Eye (tissue), 1 donor: ENCODE measurements around the gene ASIC3.
A peak's percentile ranks its signal among the peaks of the same experiment; 100 is the strongest.
"Not testable (repeated sequence)": the region's sequence is repeated elsewhere in the genome, so short reads cannot be mapped to it uniquely, and the experiment has no call there.

Experiments used
- DNase-seq: peaks from one replicate; pipeline ENCODE4 v3.0.0-alpha.2; 2015

ASIC3 gene

DNA sequence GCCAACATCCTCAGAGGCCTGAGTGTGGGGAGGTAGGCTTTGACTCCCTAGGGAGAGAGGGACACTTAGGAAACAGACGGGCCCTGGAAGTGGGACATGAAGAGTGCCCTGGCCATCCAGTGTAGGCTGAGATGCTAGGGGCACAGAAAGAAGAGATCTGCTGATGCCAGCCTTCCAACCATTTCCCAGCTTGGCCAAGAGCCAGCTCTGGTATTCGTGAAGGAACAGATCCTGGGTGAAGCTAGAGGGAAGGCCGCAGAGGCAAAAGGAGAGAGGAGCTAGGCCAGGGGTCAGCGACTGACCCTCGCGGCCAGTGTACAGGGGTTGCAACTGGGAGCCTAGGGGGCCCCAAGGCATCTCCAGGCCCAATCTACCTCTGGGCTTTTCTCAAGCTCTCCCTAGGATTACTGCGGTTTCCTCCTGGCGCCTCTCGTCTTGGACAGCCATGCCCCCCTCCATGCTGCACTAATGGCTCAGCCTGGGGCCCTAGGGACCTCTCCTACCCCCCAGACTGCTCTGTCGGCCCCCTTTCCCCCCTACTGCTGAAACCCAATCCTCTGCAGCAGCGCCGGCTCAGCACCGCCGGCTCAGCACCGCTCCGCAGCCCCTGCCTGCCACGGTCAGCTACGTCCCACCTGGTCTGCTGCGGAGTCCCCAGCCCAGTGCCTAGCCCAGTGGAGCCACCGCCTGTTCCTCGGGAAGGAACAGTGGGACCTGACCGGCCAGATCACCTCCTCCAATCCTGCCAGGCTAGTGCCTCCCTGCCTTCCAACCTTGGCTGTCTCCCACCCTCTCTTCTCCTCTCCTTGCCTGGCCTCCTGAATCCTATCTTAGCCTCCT lies at the start of gene ASIC3:
Gene ASIC3, plus strand, starts transcription at position 556 of the 840 bp plus-strand sequence. CDS start 355 bp downstream, outside the sequence.
- no peak for DNase-seq

DNA sequence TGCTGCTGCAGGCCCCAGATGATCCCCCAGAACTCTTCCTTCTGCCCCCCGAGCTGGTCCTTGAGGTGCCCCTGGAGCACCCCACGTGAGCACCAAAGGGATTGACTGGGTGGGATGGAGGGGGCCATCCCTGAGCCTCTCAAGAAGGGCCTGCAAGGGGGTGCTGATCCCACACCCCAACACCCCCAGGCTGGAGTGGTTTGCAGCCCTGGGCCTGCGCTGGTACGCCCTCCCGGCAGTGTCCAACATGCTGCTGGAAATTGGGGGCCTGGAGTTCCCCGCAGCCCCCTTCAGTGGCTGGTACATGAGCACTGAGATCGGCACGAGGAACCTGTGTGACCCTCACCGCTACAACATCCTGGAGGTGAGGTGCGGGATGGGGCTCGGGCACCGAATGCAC lies 49.3 kb upstream of the ASIC3 start:
- DNase-seq, result no peak

DNA sequence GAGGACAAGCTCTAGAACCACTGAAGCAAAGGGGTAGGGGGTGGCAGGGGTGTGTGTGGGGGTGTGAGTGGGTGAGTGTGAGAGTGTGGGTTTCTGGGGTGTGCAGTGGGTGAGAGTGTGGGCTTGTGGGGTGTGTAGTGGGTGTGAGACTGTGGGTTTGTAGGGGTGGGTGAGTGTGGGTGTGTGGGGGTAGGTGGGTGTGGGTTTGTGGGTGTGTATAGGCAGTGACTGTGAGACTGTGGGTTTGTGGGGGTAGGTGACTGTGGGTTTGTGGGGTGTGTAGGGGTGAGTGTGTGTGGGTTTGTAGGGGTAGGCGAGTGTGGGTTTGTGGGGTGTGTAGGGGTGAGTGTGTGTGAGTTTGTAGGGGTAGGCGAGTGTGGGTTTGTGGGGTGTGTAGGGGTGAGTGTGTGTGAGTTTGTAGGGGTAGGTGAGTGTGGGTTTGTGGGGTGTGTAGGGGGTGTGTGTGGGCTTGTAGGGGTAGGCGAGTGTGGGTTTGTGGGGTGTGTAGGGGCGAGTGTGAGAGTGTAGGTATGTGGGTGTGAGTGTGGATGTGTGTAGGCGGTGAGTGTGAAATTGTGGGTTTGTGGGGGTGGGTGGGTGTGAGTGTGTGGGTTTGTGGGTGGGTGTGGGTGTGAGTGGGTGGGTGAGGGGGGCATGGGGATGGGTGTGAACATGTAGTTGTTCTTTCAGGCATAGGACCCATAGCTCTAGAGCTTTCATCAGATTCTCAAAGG lies 48.7 kb upstream of the ASIC3 start:
- no peak for DNase-seq

- no peak for DNase-seq
These were observed 47.3 kb upstream of the ASIC3 start for GRCh38 chr7:151000897-151001495.

GRCh38 chr7:151001546-151001945 lies 46.8 kb upstream of the ASIC3 start:
- DNase-seq, result no peak

DNA sequence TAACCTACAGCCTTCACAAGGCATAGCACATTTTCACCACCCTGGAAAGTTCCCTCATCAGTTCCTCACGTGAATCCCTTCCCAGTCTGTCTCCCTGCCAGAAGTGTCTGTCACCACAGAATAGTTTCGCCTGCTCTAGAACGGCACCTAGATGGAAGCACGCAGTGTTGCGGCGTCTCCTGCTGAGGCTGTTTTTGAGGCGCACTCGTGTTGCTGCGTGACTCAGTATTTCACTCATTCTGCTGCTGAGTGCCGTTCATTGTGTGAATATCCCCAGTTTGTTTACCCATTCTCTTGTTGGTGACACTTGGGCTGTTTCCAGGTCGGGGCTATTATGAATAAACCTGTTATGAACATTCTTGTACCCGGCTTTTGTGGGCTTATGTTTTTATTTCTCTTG lies 44.8 kb upstream of the ASIC3 start:
- DNase-seq, result no peak

DNA sequence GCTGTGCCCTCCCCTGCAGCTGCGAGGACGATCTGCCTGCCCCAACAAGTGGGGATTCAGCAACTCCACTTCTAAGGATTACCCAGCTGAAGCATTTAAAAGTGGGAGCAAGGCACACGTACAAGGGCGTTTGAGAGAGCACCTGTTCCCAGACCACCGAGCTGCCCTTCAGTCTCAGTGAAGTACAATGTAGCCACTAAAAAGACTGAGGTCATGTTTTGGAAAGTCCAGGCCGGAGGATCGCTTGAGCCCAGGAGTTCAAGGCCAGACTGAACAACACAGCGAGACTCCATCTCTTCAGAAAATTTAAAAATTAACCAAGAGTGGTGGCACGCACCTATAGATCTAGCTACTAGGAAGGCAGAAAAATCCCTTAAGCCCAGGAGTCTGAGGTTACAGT lies 42.8 kb upstream of the ASIC3 start:
- no peak for DNase-seq

GRCh38 chr7:151006590-151007300 lies 41.6 kb upstream of the ASIC3 start:
- no peak for DNase-seq

GRCh38 chr7:151007469-151007898 lies 40.8 kb upstream of the ASIC3 start:
- DNase-seq, result no peak

DNA sequence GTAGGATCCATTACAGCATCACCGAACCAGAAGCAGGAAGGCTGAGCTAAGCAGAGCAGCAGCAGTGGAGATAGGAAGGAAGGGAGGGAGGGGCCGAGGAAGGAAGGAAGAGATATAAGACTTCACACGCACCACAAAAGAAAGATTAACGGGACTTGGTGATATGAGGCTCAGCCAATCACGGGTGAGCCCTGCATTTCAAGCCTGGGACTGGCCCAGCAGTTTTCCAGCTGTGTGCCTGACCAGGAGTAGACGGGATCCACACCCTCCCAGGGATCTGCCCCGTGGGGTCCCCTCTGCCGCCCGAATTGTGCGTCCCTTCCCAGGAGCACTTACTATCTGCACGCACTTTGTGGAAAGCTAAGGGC lies 40.2 kb upstream of the ASIC3 start:
- no peak for DNase-seq

- peak; percentile 63 for DNase-seq
These were observed 39.6 kb upstream of the ASIC3 start for GRCh38 chr7:151008511-151009323.

- DNase-seq, result no peak
These were observed 38.8 kb upstream of the ASIC3 start for GRCh38 chr7:151009327-151010036.

GRCh38 chr7:151010037-151010306 lies 38.4 kb upstream of the ASIC3 start:
- DNase-seq, result no peak

- DNase-seq, result peak; percentile 65
These were observed 37.8 kb upstream of the ASIC3 start for GRCh38 chr7:151010307-151011096.

DNA sequence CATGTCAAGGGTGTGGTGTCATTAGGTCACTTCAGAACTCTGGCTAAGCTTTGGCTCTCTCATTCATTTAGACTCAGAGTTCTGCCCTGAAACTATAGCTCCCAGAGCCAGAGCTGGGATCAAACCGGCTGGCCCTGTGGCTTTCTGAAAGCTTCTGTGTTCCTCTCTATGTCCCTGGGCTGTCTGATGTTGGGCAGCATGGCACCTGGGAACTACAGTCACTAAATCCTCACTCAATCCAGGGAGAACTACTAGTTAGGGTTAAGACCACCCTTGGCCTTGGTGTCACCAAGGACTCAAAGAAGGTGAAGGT lies 37.3 kb upstream of the ASIC3 start:
- DNase-seq, result no peak

GRCh38 chr7:151011616-151012015 lies 36.7 kb upstream of the ASIC3 start:
- DNase-seq, result not testable (repeated sequence)

DNA sequence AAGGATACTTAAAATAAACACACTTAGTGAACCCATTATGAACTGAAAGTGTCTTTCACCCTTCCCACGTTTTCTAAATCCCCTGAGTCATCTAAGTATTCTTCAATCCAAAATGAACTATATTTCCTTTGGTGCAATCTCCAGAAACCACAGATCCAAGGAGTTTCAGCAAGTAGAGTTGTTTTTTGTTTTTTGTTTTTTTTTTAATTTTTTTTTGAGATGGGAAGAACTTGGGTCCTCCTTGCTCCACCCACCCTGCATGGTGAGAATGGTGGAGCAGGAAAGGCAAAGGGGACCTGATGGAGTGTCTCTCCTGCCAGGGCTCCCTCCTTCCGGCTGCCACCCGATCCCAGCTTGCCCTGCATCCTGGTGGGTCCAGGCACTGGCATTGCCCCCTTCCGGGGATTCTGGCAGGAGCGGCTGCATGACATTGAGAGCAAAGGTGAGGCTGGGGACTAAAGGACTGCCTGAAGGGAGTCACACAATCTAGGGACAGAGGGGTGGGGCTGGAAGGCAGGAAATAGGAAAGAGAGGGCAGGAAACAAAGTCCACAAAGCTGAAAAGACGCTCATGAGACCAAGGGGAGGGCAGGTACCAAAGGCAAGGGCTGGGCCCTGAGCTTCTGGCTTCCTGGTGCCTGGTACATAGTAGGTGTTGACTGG lies 36.2 kb upstream of the ASIC3 start:
- DNase-seq, result no peak

DNA sequence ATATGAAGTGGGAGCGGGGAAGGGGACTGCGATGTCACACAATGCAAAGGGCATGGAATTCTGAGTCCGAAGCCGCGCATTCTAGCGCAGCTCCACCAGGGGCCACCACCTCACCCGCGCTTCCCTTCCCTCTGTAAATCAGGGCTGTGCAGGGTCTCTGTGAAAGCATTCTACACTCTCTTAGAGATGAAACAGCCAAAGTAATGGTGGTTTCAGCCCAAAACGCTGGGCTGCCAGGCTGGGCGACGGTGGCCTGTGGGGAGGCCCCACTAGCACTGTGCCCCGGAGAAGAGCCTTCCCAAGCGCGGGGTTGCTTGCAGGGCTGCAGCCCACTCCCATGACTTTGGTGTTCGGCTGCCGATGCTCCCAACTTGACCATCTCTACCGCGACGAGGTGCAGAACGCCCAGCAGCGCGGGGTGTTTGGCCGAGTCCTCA lies 35.4 kb upstream of the ASIC3 start:
- peak; percentile 86 for DNase-seq

GRCh38 chr7:151013356-151013732 lies 35.0 kb upstream of the ASIC3 start:
- DNase-seq, result no peak

DNA sequence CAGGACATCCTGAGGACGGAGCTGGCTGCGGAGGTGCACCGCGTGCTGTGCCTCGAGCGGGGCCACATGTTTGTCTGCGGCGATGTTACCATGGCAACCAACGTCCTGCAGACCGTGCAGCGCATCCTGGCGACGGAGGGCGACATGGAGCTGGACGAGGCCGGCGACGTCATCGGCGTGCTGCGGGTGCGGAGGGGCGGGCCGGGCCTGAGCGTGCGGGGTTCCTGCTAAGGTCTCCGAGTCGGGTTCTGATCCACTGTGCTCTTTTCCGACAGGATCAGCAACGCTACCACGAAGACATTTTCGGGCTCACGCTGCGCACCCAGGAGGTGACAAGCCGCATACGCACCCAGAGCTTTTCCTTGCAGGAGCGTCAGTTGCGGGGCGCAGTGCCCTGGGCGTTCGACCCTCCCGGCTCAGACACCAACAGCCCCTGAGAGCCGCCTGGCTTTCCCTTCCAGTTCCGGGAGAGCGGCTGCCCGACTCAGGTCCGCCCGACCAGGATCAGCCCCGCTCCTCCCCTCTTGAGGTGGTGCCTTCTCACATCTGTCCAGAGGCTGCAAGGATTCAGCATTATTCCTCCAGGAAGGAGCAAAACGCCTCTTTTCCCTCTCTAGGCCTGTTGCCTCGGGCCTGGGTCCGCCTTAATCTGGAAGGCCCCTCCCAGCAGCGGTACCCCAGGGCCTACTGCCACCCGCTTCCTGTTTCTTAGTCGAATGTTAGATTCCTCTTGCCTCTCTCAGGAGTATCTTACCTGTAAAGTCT lies 34.4 kb upstream of the ASIC3 start:
- DNase-seq, result peak; percentile 96
